ENCODE results near the gene CDY2B. TPM values are rescaled to one million over a fixed set of nuclear protein-coding genes. Genes with fewer than 3 reads are reported as not detected.
"Not testable (repeated sequence)": the region's sequence is repeated elsewhere in the genome, so short reads cannot be mapped to it uniquely, and the experiment has no call there.

The CDY2B gene
- not detected for total RNA-seq

DNA sequence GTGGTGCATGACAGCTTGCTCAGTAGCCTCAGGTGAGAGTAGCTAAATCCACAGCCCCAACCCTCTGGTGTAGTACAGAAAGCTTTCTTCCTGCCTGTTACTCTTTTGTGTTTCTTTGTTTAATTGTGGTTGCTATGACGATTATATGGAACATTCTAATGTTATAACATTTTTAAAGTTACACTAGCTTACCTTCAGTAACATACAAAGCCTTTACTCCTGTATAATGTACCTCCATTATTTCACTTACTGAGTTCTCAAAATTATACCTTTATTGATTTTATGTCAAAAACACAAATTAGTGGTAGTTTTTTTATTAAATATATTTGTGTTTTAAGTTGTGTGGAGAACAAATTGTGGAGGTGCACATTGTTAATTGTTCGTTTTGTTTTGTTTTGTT lies at the start of gene CDY2B:
TSS of gene CDY2B (minus strand) at position 101 of the 400 bp plus-strand sequence. CDS start 328 bp downstream, outside the sequence.
- H3K4me1 ChIP-seq; H3K9me3 ChIP-seq; intact Hi-C loops (cut with DNase I); H3K27me3 ChIP-seq; H3K27ac ChIP-seq (replicated peaks in 1 of 4); H3K4me3 ChIP-seq; DNase-seq (ENCODE audit: extremely low spot score); H3K36me3 ChIP-seq: not testable (repeated sequence)
- no CpG with 5 or more reads among the region's 2 CpGs for WGBS

DNA sequence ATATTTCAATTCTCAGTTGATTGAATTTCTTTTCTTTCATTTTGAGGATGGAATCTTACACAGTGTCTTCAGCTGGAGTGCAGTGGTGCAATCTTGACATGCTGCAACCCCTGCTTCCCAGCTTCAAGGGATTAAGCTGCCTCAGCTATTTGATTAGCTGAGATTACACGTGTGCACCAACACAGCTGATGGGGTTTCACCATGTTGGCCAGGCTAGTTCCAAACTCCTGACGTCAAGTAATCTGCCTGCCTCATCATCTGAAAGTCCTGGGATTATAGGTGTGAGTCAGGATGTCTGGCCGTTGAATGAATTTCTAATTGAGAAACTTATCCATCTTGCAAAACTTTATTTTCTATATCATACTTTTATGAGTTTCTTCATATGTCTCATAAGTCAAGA lies 28.0 kb upstream of the CDY2B start:
- H3K4me3 ChIP-seq; DNase-seq (ENCODE audit: extremely low spot score); H3K9me3 ChIP-seq; H3K4me1 ChIP-seq; H3K36me3 ChIP-seq; intact Hi-C loops (cut with DNase I); H3K27me3 ChIP-seq; H3K27ac ChIP-seq (replicated peaks in 1 of 4): not testable (repeated sequence)
- WGBS: no CpG with 5 or more reads among the region's 3 CpGs

DNA sequence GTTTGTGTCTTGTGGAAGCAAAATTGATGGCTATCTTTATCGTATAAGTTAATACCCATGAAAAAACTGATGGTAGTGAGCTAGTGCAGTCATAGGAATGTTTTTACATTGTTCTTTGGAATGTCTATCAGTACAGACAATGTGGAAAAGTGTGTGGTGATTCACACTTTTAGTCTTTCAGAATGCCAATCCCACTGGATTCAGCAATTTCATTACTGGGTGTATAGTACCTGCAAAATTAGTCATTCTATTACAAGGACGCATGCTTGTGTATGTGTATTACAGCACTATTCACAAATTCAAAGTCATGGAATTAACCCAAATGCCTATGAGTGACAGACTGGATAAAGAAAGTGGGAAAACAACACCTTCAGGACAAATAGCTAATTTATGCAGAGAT lies 27.3 kb upstream of the CDY2B start:
- H3K4me3 ChIP-seq; H3K27ac ChIP-seq (replicated peaks in 1 of 4); DNase-seq (ENCODE audit: extremely low spot score); intact Hi-C loops (cut with DNase I); H3K9me3 ChIP-seq; H3K36me3 ChIP-seq; H3K27me3 ChIP-seq; H3K4me1 ChIP-seq: not testable (repeated sequence)
- no CpG with 5 or more reads among the region's 2 CpGs for WGBS

GRCh38 chrY:17881697-17882096 lies 1.7 kb upstream of the CDY2B start:
- WGBS: no CpG with 5 or more reads among the region's 2 CpGs
- H3K9me3 ChIP-seq; H3K36me3 ChIP-seq; H3K27me3 ChIP-seq; DNase-seq (ENCODE audit: extremely low spot score); H3K4me3 ChIP-seq; intact Hi-C loops (cut with DNase I); H3K4me1 ChIP-seq; H3K27ac ChIP-seq (replicated peaks in 1 of 4): not testable (repeated sequence)

DNA sequence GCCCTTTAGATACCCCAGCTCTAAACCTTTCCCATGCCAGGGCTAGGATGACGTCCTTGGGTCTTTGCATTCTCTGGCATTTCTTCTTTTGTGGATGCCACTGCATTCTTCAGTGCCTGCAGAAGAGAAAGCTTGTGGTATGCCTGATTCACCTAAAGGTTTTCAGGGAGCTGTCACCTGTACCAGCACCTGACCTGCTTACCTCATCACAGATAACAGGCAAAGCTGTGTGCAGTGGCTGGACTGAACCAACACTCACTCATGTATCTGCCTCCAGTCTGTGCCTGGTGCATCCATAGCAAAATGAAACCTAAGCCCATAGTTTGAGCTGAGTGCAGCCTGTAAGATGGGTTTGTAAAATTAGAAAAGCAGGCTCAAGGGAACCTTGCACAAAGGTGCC lies 3.3 kb downstream of the CDY2B start:
- H3K36me3 ChIP-seq; intact Hi-C loops (cut with DNase I); H3K27me3 ChIP-seq; H3K4me3 ChIP-seq; H3K4me1 ChIP-seq; H3K9me3 ChIP-seq; DNase-seq (ENCODE audit: extremely low spot score); H3K27ac ChIP-seq (replicated peaks in 1 of 4): not testable (repeated sequence)
- WGBS: no CpG with 5 or more reads among the region's 1 CpG

DNA sequence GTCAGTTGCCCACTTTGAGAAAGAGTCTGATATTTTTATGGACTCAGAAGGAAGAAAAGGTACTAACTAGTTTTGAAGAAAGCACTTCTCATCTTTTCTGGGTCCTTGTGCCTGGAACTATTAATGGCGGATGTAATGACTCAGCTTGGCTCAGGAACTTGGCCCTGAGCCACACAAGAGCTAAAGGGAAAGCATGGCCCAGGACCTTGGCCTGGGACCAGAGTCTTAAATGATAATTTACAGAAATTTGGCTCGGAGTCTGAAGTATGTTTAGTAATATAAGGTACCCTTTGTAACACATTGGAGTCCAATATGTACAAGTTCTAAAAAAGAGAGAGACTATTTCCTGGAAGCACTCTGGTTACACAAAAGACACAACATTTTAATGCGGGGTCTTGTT lies 4.6 kb downstream of the CDY2B start:
- H3K4me1 ChIP-seq; DNase-seq (ENCODE audit: extremely low spot score); intact Hi-C loops (cut with DNase I); H3K27me3 ChIP-seq; H3K27ac ChIP-seq (replicated peaks in 1 of 4); H3K9me3 ChIP-seq; H3K36me3 ChIP-seq; H3K4me3 ChIP-seq: not testable (repeated sequence)
- no CpG with 5 or more reads among the region's 3 CpGs for WGBS

GRCh38 chrY:17871194-17871903 lies 8.7 kb downstream of the CDY2B start:
- H3K9me3 ChIP-seq, H3K4me1 ChIP-seq: not testable (repeated sequence)

DNA sequence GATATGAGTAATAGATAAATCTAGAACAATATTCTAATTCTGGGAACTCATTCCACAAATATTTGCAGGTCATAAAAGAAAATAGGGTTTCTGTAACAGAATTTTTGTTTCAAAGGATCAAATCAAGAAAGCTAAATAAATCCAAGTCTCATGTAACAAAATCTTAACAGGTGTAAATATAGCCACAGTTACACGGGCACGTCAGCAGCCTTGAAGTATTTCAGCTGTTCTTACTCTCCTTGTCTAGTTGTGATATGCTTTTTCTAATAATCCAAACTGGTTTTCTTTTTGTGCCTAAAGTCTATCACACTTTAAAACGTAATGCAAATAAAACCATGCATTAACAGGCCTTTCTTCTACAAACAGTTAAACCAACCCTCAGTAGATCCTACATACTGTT lies 9.3 kb downstream of the CDY2B start:
- DNase-seq (ENCODE audit: extremely low spot score); intact Hi-C loops (cut with DNase I); H3K27ac ChIP-seq (replicated peaks in 1 of 4); H3K9me3 ChIP-seq; H3K36me3 ChIP-seq; H3K4me1 ChIP-seq; H3K27me3 ChIP-seq; H3K4me3 ChIP-seq: not testable (repeated sequence)
- no CpG with 5 or more reads among the region's 3 CpGs for WGBS

More at GRCh38 chrY:17871194-17871903, 8.7 kb downstream of the CDY2B start:
- DNase-seq (ENCODE audit: extremely low spot score); H3K4me3 ChIP-seq; H3K36me3 ChIP-seq; intact Hi-C loops (cut with DNase I); H3K27ac ChIP-seq (replicated peaks in 1 of 4); H3K27me3 ChIP-seq: not testable (repeated sequence)
- no CpG with 5 or more reads among the region's 3 CpGs for WGBS

DNA sequence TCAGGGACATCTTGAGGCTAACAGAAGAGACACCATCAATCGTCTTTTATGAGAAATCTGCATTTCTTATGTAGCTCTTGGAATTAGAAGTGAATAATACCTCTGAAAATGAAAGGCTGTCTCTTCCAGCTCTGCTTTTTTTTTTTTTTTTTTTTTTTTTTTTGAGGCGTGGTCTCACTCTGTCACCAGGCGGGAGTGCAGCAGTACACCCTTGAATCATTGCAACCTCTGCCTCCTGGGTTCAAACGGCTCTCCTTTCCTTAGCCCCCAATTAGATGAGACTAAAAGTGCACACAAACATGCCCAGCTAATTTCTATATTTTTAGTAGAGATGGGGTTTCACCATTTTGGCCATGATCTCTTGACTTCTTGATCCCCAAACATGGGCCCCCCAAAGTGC lies 12.2 kb downstream of the CDY2B start:
- H3K27me3 ChIP-seq; H3K4me3 ChIP-seq; H3K9me3 ChIP-seq; DNase-seq (ENCODE audit: extremely low spot score); H3K36me3 ChIP-seq; H3K27ac ChIP-seq (replicated peaks in 1 of 4); H3K4me1 ChIP-seq; intact Hi-C loops (cut with DNase I): not testable (repeated sequence)
- WGBS: no CpG with 5 or more reads among the region's 4 CpGs

DNA sequence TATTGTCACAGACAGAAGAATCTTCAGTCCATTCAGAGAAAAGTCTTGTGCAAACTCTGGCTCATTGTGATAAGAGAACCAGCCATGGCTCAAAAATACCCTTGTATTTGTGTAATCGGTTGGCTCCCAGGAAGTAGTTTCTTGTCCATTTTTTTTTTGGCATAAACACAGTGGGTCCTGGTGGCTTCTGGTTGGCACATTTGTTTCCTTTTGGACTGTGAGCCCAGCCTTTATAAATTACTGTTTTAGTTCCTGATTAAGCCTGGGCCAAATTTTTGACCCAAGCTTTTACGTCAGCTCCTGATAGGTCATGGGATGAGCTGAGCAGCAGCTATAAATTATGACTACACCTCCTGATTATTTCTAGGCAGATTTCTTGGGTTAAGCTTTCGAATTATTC lies 19.4 kb downstream of the CDY2B start:
- H3K4me3 ChIP-seq; H3K27me3 ChIP-seq; intact Hi-C loops (cut with DNase I); H3K36me3 ChIP-seq; DNase-seq (ENCODE audit: extremely low spot score); H3K27ac ChIP-seq (replicated peaks in 1 of 4); H3K9me3 ChIP-seq; H3K4me1 ChIP-seq: not testable (repeated sequence)
- WGBS: no CpG with 5 or more reads among the region's 3 CpGs

DNA sequence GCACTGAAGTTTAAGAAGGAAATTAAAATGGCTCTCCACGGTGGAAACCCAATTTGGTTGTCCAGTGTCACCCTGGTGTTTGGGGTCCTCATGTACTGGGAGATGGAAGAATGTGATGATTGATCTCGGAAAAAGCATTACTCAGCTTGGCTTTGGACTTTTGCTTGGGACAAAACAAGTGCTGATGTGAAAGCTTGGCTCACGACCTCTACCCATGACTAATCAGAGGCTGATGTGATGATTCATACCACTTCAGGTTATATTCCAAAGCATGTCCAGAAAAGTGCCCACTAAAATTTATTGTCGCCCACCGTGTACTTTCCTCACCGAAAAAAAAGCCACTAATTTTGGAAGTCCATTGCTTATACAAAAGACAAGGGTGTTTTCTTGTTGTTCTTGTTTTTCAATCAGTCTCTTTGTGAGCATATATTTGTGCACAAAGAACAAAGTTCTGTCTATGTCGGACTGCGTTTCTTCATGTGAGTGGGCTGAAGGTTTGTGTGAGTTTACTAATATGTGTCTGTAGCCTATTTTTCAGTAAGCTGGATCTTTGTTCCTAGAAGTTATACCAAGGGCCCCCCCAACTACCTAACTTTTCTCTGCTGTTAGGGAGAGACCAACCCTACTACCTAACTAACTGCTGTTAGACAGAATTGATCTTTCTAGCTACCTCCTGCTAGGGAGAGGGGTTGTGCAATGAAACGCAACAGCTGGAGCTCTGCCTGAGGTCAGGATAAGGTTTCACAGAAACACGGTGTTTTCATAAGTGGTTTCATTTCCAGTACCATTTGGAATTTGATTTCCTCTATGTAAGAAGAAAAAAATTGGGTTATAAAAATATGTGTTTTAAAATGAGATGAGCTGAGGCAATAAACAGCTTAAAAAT lies 22.8 kb downstream of the CDY2B start:
- whole genome bisulfite sequencing: no CpG with 5 or more reads among the region's 10 CpGs
- H3K9me3 ChIP-seq; H3K4me3 ChIP-seq; H3K4me1 ChIP-seq; DNase-seq (ENCODE audit: extremely low spot score); H3K36me3 ChIP-seq; H3K27me3 ChIP-seq; H3K27ac ChIP-seq (replicated peaks in 1 of 4); intact Hi-C loops (cut with DNase I): not testable (repeated sequence)

DNA sequence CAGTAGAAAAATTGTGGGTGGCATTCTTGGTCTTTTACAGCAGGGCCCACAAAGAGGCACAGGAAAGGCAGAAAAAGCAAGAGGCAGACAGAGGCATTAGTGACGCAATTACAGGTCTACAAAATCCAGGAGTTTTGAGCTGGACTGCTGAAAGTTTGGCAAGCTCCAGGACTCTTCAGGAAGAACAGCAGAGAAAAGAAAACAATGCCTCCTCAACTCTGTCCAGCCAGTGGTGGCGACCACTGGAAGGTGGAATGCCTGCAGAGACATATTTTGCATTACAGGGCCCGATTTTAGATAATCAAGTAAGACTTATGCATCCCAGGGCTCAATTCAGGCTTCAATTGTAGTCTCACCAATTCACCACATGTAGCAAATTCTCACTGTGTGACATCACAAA lies 23.5 kb downstream of the CDY2B start:
- H3K4me1 ChIP-seq; H3K27ac ChIP-seq (replicated peaks in 1 of 4); H3K36me3 ChIP-seq; H3K27me3 ChIP-seq; intact Hi-C loops (cut with DNase I); H3K4me3 ChIP-seq; DNase-seq (ENCODE audit: extremely low spot score); H3K9me3 ChIP-seq: not testable (repeated sequence)
- WGBS: no CpG with 5 or more reads among the region's 3 CpGs

DNA sequence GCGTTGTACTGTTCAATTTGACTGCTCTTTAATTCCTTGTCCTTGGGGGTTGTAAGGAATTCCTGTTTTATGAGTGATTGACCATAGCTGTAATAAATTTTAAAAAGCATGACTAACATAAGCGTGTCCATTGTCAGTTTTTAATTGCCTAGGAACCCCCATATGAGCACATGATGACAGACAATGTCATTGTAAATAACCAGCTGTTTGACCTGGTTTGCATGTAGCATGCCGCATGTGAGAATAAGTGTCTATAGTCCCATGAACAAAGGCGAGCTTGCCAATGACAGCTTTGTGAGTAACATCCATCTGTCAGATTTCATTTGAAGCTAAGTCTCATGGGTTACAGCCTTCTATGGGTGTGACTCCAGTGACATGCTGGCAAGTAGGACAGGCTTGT lies 30.9 kb downstream of the CDY2B start:
- H3K27ac ChIP-seq (replicated peaks in 1 of 4); H3K36me3 ChIP-seq; H3K9me3 ChIP-seq; DNase-seq (ENCODE audit: extremely low spot score); H3K4me3 ChIP-seq; H3K4me1 ChIP-seq; intact Hi-C loops (cut with DNase I); H3K27me3 ChIP-seq: not testable (repeated sequence)
- WGBS: no CpG with 5 or more reads among the region's 4 CpGs

All from esophagus muscularis mucosa (tissue), 4 donors.